GM10248 (cell line): Measurements from ENCODE around the gene MMP17.
A peak's percentile ranks its signal among the peaks of the same experiment; 100 is the strongest.
"Not testable (repeated sequence)": the region's sequence is repeated elsewhere in the genome, so short reads cannot be mapped to it uniquely, and the experiment has no call there.

Source experiments
- CTCF ChIA-PET: fragments of 300-600 bp; sonication (Branson Sonifier 250); formaldehyde crosslinking; extraction: SDS; loops from one replicate; lab custom pipeline; 2021; ENCODE audit warnings: antibody characterized with exemption; lab: Yijun Ruan, JAX
- POLR2A ChIA-PET: fragments of 350-650 bp; sonication (Branson Sonifier 250); formaldehyde crosslinking; extraction: SDS; loops from one replicate; lab custom pipeline; 2020; ENCODE audit warnings: antibody characterized with exemption; lab: Yijun Ruan, JAX
- DNase-seq: peaks from one replicate; pipeline ENCODE4 v3.0.0; 2012; ENCODE audit errors: extremely low spot score
- TF ChIP-seq, protein P1 (sequence below): IDR thresholded peaks from 2 replicates; pipeline ENCODE4 v1.5.1; 2012; ENCODE audit warnings: mild to moderate bottlenecking, low read depth; ENCODE audit errors: extremely low read depth, missing control alignments, control extremely low read depth

The MMP17 gene

GRCh38 chr12:131806674-131807073, 21.5 kb upstream of the MMP17 start:
- CTCF ChIA-PET: no interaction called here
- no peak for DNase-seq
- POLR2A ChIA-PET: no interaction called here
- TF ChIP-seq, protein P1, sequence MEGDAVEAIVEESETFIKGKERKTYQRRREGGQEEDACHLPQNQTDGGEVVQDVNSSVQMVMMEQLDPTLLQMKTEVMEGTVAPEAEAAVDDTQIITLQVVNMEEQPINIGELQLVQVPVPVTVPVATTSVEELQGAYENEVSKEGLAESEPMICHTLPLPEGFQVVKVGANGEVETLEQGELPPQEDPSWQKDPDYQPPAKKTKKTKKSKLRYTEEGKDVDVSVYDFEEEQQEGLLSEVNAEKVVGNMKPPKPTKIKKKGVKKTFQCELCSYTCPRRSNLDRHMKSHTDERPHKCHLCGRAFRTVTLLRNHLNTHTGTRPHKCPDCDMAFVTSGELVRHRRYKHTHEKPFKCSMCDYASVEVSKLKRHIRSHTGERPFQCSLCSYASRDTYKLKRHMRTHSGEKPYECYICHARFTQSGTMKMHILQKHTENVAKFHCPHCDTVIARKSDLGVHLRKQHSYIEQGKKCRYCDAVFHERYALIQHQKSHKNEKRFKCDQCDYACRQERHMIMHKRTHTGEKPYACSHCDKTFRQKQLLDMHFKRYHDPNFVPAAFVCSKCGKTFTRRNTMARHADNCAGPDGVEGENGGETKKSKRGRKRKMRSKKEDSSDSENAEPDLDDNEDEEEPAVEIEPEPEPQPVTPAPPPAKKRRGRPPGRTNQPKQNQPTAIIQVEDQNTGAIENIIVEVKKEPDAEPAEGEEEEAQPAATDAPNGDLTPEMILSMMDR: no peak

DNA sequence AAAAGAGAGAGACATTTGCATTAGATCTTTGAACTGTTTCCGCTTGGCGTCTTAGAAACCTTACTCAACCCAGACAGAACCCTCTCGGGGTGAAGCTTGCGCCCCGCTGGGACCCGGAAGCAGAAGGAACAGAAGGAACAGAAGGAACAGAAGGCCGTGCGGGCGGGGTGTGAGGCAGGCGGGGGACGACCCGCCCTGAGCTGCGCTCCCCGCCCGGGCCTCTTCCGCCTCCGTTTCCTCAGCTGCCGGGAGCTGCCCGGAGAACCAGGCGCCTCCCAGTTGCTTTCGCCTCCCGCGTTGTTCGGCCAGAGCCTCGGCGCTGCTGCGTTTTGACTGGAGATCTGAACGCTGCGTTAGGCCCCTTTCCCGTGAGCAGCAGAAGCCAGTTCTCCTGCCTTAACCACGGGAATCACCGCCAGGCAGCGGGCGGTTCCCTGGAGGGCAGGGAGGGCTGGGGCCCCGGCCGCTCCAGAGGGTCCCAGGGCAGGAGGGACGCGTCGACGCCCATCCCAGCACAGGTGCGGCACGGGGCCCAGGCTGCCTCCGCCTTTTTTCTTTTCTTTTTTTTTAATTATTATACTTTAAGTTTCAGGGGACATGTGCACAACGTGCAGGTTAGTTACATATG, 19.3 kb upstream of the MMP17 start:
- TF ChIP-seq, protein P1: no peak
- CTCF ChIA-PET: no interaction called here
- peak; percentile 83 for DNase-seq
- POLR2A ChIA-PET: no interaction called here

GRCh38 chr12:131809476-131810254, 18.5 kb upstream of the MMP17 start:
- DNase-seq, POLR2A ChIA-PET, CTCF ChIA-PET: not testable (repeated sequence)

GRCh38 chr12:131810726-131811125, 17.5 kb upstream of the MMP17 start:
- TF ChIP-seq, protein P1: no peak
- DNase-seq: no peak
- POLR2A ChIA-PET: no interaction called here
- CTCF ChIA-PET: interaction anchor here (1.6 kb wide), 1 partner anchor 57 kb away, joined by 3 read pairs; no protein-coding TSS in a partner anchor

DNA sequence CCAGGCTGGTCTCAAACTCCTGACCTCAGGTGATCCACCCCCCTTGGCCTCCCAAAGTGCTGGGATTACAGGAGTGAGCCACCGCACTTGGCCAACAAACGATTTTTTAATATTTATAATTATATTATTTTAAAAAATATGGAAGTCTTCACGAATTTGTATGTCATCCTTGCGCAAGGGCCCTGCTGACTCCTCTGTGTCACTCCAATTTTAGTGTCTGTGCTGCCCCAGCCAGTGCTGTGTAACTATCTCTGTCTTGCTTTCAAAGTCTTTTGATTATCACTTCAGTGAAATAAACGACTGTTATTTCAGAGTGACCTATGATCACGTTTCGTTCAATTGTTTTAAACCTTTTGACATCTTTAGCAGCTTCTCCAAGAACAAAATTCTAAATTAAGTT, 13.1 kb upstream of the MMP17 start:
- TF ChIP-seq, protein P1: no peak
- DNase-seq: no peak
- ChIA-PET CTCF (no interaction called here), POLR2A (no interaction called here)

GRCh38 chr12:131816495-131816894, 11.7 kb upstream of the MMP17 start:
- no peak for DNase-seq
- POLR2A ChIA-PET: no interaction called here
- CTCF ChIA-PET: no interaction called here
- TF ChIP-seq, protein P1: no peak

- DNase-seq: no peak
- CTCF ChIA-PET: no interaction called here
- POLR2A ChIA-PET: no interaction called here
- TF ChIP-seq, protein P1: no peak
These were observed 11.0 kb upstream of the MMP17 start for GRCh38 chr12:131817241-131817640.
